Activated CD4-positive, alpha-beta T cell treated with anti-CD3 and anti-CD28 coated beads, Interleukin-2, amount 10 ng/mL, durations not matched to agents 7 days and 5 days (primary cell): ENCODE results near the gene CACNB4. TPM values are rescaled to one million over a fixed set of nuclear protein-coding genes. Genes with fewer than 3 reads are reported as not detected.
"Not testable (repeated sequence)": the region's sequence is repeated elsewhere in the genome, so short reads cannot be mapped to it uniquely, and the experiment has no call there.

Source experiments
- CTCF ChIA-PET: fragments of 350-600 bp; sonication (Branson Sonifier 250); formaldehyde crosslinking; loops from one replicate; lab custom pipeline; 2021; ENCODE audit warnings: antibody characterized with exemption; lab: Charles Lee
- POLR2A ChIA-PET: fragments of 350-600 bp; sonication (Branson Sonifier 250); formaldehyde crosslinking; loops from one replicate; lab custom pipeline; 2021; ENCODE audit warnings: antibody characterized with exemption; lab: Charles Lee
- DNase-seq: peaks from one replicate; pipeline ENCODE4 v3.0.0-alpha.2; 2020
- H3K27ac Mint-ChIP-seq: one replicate; pipeline ENCODE4 v1.8.0; 2021; ENCODE audit warnings: mild to moderate bottlenecking, moderate library complexity, mixed read lengths
- H3K27me3 Mint-ChIP-seq: one replicate; pipeline ENCODE4 v1.8.0; 2021; ENCODE audit warnings: mixed read lengths
- H3K36me3 Mint-ChIP-seq: one replicate; pipeline ENCODE4 v1.8.0; 2021; ENCODE audit warnings: low read depth, mixed read lengths
- H3K4me1 Mint-ChIP-seq: one replicate; pipeline ENCODE4 v1.8.0; 2021; ENCODE audit warnings: mixed read lengths
- H3K4me3 Mint-ChIP-seq: one replicate; pipeline ENCODE4 v1.8.0; 2021; ENCODE audit warnings: mild to moderate bottlenecking, moderate library complexity, mixed read lengths
- H3K9me3 Mint-ChIP-seq: one replicate; pipeline ENCODE4 v1.8.0; 2021; ENCODE audit warnings: mixed read lengths
- total RNA-seq, 2 experiments: library from RNA; stranded (reverse); gene quantifications; one replicate each; pipeline ENCODE4 v1.2.3, GENCODE V29; 2021

Gene CACNB4
- total RNA-seq, 2 experiments from 2014 or later, result 0.12 to 0.21 TPM

DNA sequence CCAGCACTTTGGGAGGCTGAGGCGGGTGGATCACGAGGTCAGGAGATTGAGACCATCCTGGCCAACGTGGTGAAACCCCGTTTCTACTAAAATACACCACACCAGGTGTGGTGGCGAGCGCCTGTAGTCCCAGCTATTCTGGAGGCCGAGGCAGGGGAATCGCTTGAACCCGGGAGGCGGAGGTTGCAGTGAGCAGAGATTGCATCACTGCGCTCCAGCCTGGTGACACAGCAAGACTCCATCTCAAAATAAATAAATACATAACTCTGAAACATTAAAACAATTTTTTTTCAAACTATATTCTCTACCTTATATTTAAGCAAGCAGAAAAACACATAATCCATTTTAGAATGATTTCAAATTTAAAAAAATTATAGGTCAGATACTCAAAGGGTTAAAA lies 77.8 kb downstream of the CACNB4 start:
- H3K4me1 Mint-ChIP-seq, CTCF ChIA-PET, H3K4me3 Mint-ChIP-seq, POLR2A ChIA-PET, H3K27ac Mint-ChIP-seq, H3K36me3 Mint-ChIP-seq, DNase-seq, H3K9me3 Mint-ChIP-seq: not testable (repeated sequence)
- peaks cover 18% of the 10 kb centered on the region for H3K27me3 Mint-ChIP-seq

DNA sequence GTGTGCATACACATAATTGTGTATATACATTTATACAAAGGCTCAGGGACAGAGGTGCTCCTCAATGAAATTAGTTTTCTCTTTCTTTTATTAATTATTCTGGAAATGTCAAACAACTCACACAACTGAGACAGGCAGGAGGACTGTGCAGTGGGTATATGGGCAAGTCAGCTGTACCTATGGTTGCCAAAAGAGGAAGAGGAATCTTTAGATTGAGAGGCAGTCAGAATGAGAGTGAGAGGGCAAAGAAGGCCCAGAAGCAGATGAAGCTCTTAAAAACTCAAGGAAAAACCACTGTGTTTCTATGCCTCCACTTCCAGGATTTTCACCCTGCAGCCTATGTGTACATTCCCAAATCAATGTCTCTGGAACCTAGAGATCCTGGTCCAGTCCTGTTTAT lies 79.1 kb downstream of the CACNB4 start:
- Mint-ChIP-seq H3K36me3 (no peaks in the 10 kb centered on the region), H3K27ac (no peak overlapping the region), H3K4me3 (no peak overlapping the region), H3K27me3 (peaks cover 18% of the 10 kb centered on the region), H3K9me3 (no peaks in the 10 kb centered on the region), H3K4me1 (no peaks in the 10 kb centered on the region)
- CTCF ChIA-PET, result no interaction called here
- DNase-seq, result no peak
- POLR2A ChIA-PET, result no interaction called here

DNA sequence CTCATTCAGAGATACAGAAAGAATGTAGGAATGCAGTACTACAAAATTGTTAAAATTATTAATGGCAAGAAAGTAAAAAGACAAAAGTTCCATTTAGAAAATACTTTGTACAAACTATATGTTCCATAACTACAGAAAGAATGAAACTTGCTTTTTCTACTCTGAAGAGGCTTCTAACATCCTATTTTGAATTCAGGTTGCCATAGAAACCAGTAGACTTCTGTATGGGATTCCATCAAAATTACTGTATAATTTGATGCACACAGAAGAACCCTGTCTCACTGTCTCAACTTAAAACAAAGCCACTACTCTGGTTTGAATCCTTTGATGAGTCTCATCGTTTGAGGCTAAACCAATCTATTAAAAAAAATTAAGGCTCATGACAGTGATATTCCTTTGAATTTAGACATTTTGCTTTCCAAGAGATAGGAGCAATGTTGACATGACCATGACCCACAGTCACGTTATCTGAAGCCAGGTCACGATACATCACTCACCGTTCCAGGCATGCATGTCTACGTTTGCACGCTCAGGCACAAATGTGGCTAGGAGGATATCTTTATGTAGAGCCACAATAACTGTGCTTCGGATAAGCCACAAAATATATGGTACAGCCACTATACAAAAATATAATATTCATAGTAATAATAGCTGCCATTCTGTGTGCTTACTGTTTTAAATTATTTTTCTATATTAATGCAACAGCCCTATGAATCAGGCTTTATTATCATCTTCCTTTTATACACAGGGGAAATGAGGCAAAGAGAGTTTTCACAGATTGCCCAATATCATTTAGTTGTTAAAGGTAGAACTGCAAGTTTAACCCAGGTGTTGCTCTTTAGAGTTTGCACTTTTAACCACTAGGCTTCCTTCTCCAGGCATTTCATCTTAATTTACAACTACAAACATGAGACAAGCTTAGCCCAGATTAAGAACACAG lies 82.4 kb downstream of the CACNB4 start:
- Mint-ChIP-seq H3K27me3 (peaks cover 7% of the 10 kb centered on the region), H3K9me3 (no peaks in the 10 kb centered on the region), H3K36me3 (no peaks in the 10 kb centered on the region), H3K4me3 (no peak overlapping the region), H3K27ac (no peak overlapping the region), H3K4me1 (no peaks in the 10 kb centered on the region)
- CTCF ChIA-PET, result no interaction called here
- POLR2A ChIA-PET, result no interaction called here
- DNase-seq, result no peak

DNA sequence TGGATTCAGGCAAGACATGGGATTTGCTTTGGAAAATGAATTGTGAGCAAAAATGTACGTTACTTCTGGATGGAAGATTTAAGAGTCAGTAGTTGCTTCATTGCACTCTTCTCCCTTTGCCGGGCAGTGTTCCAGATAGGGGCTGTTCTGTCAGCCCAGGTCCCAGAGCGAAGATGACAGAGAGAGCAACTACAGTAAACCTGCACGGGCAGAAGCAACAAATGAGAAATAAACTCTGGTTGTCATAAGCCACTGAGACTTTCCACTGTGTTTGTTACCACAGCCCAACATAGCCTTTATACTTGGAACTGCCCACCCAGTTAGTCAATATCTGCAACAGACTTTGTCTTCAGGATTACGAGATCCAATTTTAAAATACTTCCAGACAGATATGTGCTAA lies 83.3 kb downstream of the CACNB4 start:
- H3K27me3 Mint-ChIP-seq, result peaks cover 7% of the 10 kb centered on the region
- POLR2A ChIA-PET, result no interaction called here
- no peak for DNase-seq
- CTCF ChIA-PET, result no interaction called here
- no peak overlapping the region for H3K4me3 Mint-ChIP-seq
- H3K27ac Mint-ChIP-seq, result no peak overlapping the region
- H3K9me3 Mint-ChIP-seq, result no peaks in the 10 kb centered on the region
- no peaks in the 10 kb centered on the region for H3K4me1 Mint-ChIP-seq
- no peaks in the 10 kb centered on the region for H3K36me3 Mint-ChIP-seq

DNA sequence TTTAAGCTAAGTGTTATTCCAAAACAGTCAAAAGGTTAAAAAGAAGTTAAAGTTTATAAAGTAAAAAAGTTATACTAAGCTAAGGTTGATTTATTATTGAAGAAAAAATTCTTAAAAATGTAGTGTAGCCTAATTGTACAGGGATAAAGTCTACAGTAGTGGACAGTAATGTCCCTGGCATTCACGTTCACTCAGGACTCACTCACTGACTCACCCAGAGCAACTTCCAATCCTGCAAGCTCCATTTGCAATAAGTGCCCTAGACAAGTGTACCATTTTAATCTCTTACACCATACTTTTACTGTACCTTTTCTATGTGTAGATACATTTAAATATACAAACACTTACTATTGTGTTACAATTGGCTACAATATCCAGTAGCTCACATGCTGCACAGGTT lies 86.1 kb downstream of the CACNB4 start:
- Mint-ChIP-seq H3K4me1 (no peaks in the 10 kb centered on the region), H3K36me3 (no peaks in the 10 kb centered on the region), H3K4me3 (no peak overlapping the region), H3K9me3 (no peaks in the 10 kb centered on the region), H3K27me3 (peaks cover 6% of the 10 kb centered on the region), H3K27ac (no peak overlapping the region)
- no peak for DNase-seq
- ChIA-PET POLR2A (no interaction called here), CTCF (interaction anchor here (0.7 to 5.7 kb wide), 3 partner anchors 13 to 34 kb away, joined by 3 to 27 read pairs (median 3); no protein-coding TSS in a partner anchor)

GRCh38 chr2:152011724-152012123 lies 87.1 kb downstream of the CACNB4 start:
- ChIA-PET POLR2A (no interaction called here), CTCF (interaction anchor here (0.6 to 5.7 kb wide), 2 partner anchors 14 to 417 kb away, joined by 3 to 27 read pairs; no protein-coding TSS in a partner anchor)
- no peaks in the 10 kb centered on the region for H3K9me3 Mint-ChIP-seq

DNA sequence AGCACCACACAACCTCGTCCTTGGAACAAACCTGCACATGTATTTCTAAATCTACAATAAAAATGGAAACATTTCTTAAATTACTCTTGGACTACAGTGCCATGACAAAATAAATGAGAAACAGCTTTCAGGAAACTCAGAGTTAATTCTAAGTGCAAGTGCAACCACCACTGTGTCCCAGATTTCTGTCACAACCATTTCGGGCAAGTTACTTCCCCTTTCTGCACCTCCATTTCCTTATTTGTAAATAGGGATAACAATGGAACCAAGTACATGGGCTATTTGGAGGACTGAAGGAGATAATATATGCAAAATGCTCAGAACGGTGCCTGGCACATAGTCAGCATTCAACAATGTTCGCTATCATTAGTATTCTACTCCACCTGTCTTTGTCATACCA lies 93.2 kb downstream of the CACNB4 start:
- CTCF ChIA-PET, result no interaction called here

More at GRCh38 chr2:152011724-152012123, 87.1 kb downstream of the CACNB4 start:
- Mint-ChIP-seq H3K27ac (no peak overlapping the region), H3K4me1 (no peaks in the 10 kb centered on the region), H3K4me3 (no peak overlapping the region), H3K36me3 (no peaks in the 10 kb centered on the region), H3K27me3 (peaks cover 3% of the 10 kb centered on the region)
- no peak for DNase-seq

DNA sequence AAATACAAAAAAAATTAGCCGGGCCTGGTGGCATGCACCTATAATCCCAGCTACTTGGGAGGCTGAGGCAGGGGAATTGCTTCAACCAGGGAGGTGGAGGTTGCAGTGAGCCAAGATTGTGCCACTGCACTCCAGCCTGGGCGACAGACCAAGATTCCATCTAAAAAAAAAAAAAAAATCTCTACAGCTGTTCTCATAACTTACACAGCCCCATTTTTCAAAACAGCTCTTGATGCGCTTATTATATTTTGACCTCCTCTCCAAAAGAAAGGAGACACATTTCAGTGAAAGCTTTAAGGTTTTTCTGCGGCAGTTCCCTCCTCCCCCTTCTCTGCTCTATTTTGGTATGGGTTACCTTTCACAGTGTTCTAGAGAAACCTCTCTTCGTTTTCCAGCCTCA lies 95.6 kb downstream of the CACNB4 start:
- POLR2A ChIA-PET, DNase-seq, H3K4me3 Mint-ChIP-seq, H3K36me3 Mint-ChIP-seq, H3K9me3 Mint-ChIP-seq, H3K27ac Mint-ChIP-seq, H3K4me1 Mint-ChIP-seq, H3K27me3 Mint-ChIP-seq: not testable (repeated sequence)
- CTCF ChIA-PET, result interaction anchor here (0.6 to 1.2 kb wide), 3 partner anchors 17 to 566 kb away, joined by 3 to 5 read pairs (median 3); no protein-coding TSS in a partner anchor

More for the DNA sequence above, 93.2 kb downstream of the CACNB4 start:
- DNase-seq, result no peak
- Mint-ChIP-seq H3K27me3 (peaks cover 6% of the 10 kb centered on the region), H3K4me3 (no peak overlapping the region), H3K27ac (no peak overlapping the region), H3K9me3 (no peaks in the 10 kb centered on the region), H3K36me3 (no peaks in the 10 kb centered on the region), H3K4me1 (peaks cover 10% of the 10 kb centered on the region)
- POLR2A ChIA-PET, result no interaction called here

GRCh38 chr2:151999053-151999452 lies 99.8 kb downstream of the CACNB4 start:
- ChIA-PET CTCF (interaction anchor here (0.8 to 1.3 kb wide), 7 partner anchors 8 to 457 kb away, joined by 3 to 7 read pairs (median 3); no protein-coding TSS in a partner anchor), POLR2A (no interaction called here)
- Mint-ChIP-seq H3K36me3 (no peaks in the 10 kb centered on the region), H3K4me3 (no peak overlapping the region), H3K27me3 (no peaks in the 10 kb centered on the region), H3K27ac (no peak overlapping the region), H3K4me1 (no peaks in the 10 kb centered on the region), H3K9me3 (no peaks in the 10 kb centered on the region)
- peak; percentile 55 for DNase-seq

DNA sequence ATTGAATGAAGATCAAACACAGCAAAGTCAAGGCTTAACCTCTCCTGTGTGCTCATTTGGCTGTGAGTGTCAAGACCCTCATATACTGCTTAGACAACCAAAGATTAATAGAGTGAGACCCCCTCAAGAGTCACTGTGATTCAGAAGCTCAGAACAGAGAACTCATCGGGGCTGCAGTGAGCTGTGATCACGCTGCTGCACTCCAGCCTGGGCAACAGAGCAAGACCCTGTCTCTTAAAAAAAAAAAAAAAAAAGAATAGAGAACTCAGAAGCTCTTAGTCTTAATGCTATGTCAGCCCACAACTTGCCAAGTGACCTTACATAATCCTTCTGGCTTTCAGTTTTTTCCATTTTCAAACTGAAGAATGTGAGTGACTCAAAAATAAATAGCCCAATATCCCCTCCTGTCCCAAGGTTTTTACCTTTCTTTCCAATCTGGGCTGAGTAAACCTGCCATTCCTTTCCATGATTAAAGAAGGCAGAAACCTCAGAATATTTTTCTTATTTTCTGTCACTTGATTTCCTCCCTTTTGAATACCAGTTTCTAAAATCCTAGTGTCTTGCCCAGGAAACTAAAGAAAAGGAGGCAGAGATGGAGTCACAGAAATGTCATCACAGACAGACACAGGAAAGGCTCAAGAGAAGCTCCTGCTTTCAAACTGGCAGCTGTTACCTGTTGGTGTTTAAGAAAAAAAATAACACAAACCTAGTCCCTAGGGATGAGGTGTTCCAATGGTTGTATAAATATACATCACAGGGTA lies 102.4 kb downstream of the CACNB4 start:
- Mint-ChIP-seq H3K36me3 (no peaks in the 10 kb centered on the region), H3K4me3 (no peak overlapping the region), H3K9me3 (no peaks in the 10 kb centered on the region), H3K27ac (no peak overlapping the region), H3K27me3 (no peaks in the 10 kb centered on the region), H3K4me1 (no peaks in the 10 kb centered on the region)
- ChIA-PET POLR2A (no interaction called here), CTCF (interaction anchor here (0.6 to 1.8 kb wide), 2 partner anchors 8 to 435 kb away, joined by 3 read pairs; no protein-coding TSS in a partner anchor)
- no peak for DNase-seq

- no peaks in the 10 kb centered on the region for H3K9me3 Mint-ChIP-seq
- no peak for DNase-seq
- H3K27me3 Mint-ChIP-seq, result no peaks in the 10 kb centered on the region
- ChIA-PET POLR2A (no interaction called here), CTCF (interaction anchor here (1.8 kb wide), 1 partner anchor 9 kb away, joined by 3 read pairs; no protein-coding TSS in a partner anchor)
- no peaks in the 10 kb centered on the region for H3K4me1 Mint-ChIP-seq
- no peak overlapping the region for H3K4me3 Mint-ChIP-seq
- no peak overlapping the region for H3K27ac Mint-ChIP-seq
- no peaks in the 10 kb centered on the region for H3K36me3 Mint-ChIP-seq
These were observed 103.7 kb downstream of the CACNB4 start for GRCh38 chr2:151995161-151995557.

DNA sequence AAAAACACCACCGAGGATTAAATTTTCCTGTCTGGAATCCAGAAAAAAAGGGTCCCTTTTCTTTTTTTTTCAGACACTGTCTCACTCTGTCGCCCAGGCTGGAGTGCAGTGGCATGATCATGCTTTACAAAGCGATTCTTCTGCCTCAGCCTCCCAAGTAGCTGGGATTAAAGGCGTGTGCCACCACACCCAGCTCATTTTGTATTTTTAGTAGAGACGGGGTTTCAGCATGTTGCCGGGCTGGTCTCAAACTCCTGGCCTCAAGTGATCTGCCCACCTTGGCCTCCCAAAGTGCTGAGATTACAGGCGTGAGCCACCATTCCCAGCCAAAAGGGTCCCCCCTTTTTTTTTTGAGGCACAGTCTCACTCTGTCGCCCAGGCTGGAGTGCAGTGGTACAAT lies 104.7 kb downstream of the CACNB4 start:
- H3K27me3 Mint-ChIP-seq, H3K36me3 Mint-ChIP-seq, DNase-seq, H3K9me3 Mint-ChIP-seq, CTCF ChIA-PET, H3K27ac Mint-ChIP-seq, H3K4me1 Mint-ChIP-seq, H3K4me3 Mint-ChIP-seq, POLR2A ChIA-PET: not testable (repeated sequence)

- CTCF ChIA-PET, result interaction anchor here (0.6 kb wide), 1 partner anchor 8 kb away, joined by 4 read pairs; no protein-coding TSS in a partner anchor
- H3K27ac Mint-ChIP-seq, result no peak overlapping the region
- H3K4me3 Mint-ChIP-seq, result no peak overlapping the region
- POLR2A ChIA-PET, result no interaction called here
- H3K27me3 Mint-ChIP-seq, result no peaks in the 10 kb centered on the region
- DNase-seq, result no peak
- H3K4me1 Mint-ChIP-seq, result no peaks in the 10 kb centered on the region
- H3K9me3 Mint-ChIP-seq, result no peaks in the 10 kb centered on the region
- H3K36me3 Mint-ChIP-seq, result no peaks in the 10 kb centered on the region
These were observed 107.8 kb downstream of the CACNB4 start for GRCh38 chr2:151991010-151991409.
